Tibial nerve (tissue), 4 donors: Measurements from ENCODE around the gene ATF4. TPM values are rescaled to one million over a fixed set of nuclear protein-coding genes. Genes with fewer than 3 reads are reported as not detected.
A peak's percentile ranks its signal among the peaks of the same experiment; 100 is the strongest.

ENCODE experiments used
- DNase-seq, 2 donors: peaks; one replicate each; pipeline ENCODE4 v3.0.0-alpha.2; 2019; ENCODE audit warnings: low spot score in 2 of 2
- H3K27ac ChIP-seq, 4 donors: fragments of 200-600 bp; sonication (generic) in 3 of 4; one replicate each; pipeline ENCODE4 v1.5.1; 2017 to 2019; ENCODE audit warnings: mild to moderate bottlenecking in 1 of 4
- H3K27me3 ChIP-seq, 2 donors: fragments of 200-600 bp; sonication (generic) in 1 of 2; one replicate each; pipeline versions ENCODE4 v1.5.1 to v1.6.0; 2017 to 2019
- H3K36me3 ChIP-seq, 3 donors: fragments of 200-600 bp; sonication (generic); one replicate each; pipeline ENCODE4 v1.5.1; 2018 to 2019
- H3K4me1 ChIP-seq, 4 donors: fragments of 200-600 bp; sonication (generic) in 3 of 4; one replicate each; pipeline ENCODE4 v1.5.1; 2017 to 2019
- H3K4me3 ChIP-seq, 4 donors: fragments of 200-600 bp; sonication (generic) in 3 of 4; one replicate each; pipeline ENCODE4 v1.5.1; 2017 to 2019; ENCODE audit warnings: mild to moderate bottlenecking in 1 of 4, moderate library complexity in 1 of 4
- H3K9me3 ChIP-seq, 4 donors: fragments of 200-600 bp; sonication (generic) in 3 of 4; one replicate each; pipeline ENCODE4 v1.5.1; 2017 to 2019
- CTCF ChIP-seq, 5 experiments: fragments of 200-600 bp in 3 of 5; fragments of 450-650 bp in 2 of 5; sonication (generic) in 3 of 5; IDR thresholded peaks; one replicate each; pipeline ENCODE4 v1.5.1; 2016 to 2019; ENCODE audit warnings: antibody characterized with exemption in 5 of 5, mild to moderate bottlenecking in 3 of 5, moderate library complexity in 2 of 5
- EP300 ChIP-seq, 2 donors: sonication (generic); formaldehyde crosslinking; IDR thresholded peaks; one replicate each; pipeline ENCODE4 v1.6.1; 2017; ENCODE audit warnings: antibody characterized with exemption in 2 of 2, mild to moderate bottlenecking in 1 of 2
- POLR2A ChIP-seq, 2 donors: fragments of 450-650 bp; IDR thresholded peaks; one replicate each; pipeline ENCODE4 v1.6.1; 2017; ENCODE audit warnings: antibody characterized with exemption in 2 of 2, mild to moderate bottlenecking in 2 of 2, moderate library complexity in 2 of 2
- WGBS, 2 donors: methylation state at CpG; one replicate each; pipeline ENCODE4 v1.1.5; 2018; 5-methylcytosine and 5-hydroxymethylcytosine counted together
- total RNA-seq, 4 donors: library from RNA; depleted of rRNA; stranded (reverse); fragments of >200 nt; gene quantifications; one replicate each; pipeline ENCODE4 v1.1.0, GENCODE V29; 2016

ATF4 gene
- total RNA-seq, 4 donors from 2014 or later: 347 to 405 (median 390) TPM

DNA sequence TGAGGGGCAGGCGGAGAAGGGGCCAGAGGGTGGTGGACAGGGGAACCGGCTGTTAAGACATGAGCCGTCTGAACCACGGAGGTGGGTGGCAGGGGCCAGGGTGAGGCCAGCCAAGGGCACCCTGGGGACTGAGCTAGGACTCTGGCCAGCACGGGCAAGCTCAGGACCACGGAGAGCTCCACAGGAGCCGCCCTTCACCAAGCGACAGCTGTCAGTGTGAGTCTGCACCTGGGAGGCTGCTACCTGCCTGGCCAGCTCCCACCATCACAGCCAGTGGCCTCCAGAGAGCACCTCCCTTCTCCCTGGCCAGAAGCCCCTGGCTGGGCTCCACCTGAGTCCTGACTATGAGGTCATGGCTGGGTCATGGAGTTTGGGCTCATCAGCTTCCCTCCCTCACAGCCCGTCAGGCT is 41.9 kb upstream of the ATF4 start:
- 41 to 60% methylated on average over 1 to 9 of the region's 9 CpGs for WGBS, 2 donors
- Histone ChIP-seq H3K36me3 (peaks cover 0 to 17% (median 6%) of the 10 kb centered on the region in 3 donors), H3K4me1 (peaks cover 0 to 71% (median 22%) of the 10 kb centered on the region in 4 donors), H3K4me3 (no peak overlapping the region), H3K27me3 (no peaks in the 10 kb centered on the region), H3K27ac (no peak overlapping the region), H3K9me3 (no peaks in the 10 kb centered on the region)
- TF ChIP-seq CTCF (IDR thresholded peaks at IDR 0.05): no peak
- no peak for DNase-seq

GRCh38 chr22:39479254-39479653 is 41.1 kb upstream of the ATF4 start:
- H3K4me1 ChIP-seq: peaks cover 0 to 63% (median 17%) of the 10 kb centered on the region in 4 donors
- no peak for TF ChIP-seq CTCF (IDR thresholded peaks at IDR 0.05)
- TF ChIP-seq EP300 (IDR thresholded peaks at IDR 0.05): no peak
- TF ChIP-seq POLR2A (IDR thresholded peaks at IDR 0.05): no peak
- H3K27me3 ChIP-seq: no peaks in the 10 kb centered on the region
- whole genome bisulfite sequencing, 2 donors: 74 to 83% methylated on average over 3 of the region's 3 CpGs
- H3K9me3 ChIP-seq: no peaks in the 10 kb centered on the region
- DNase-seq: no peak
- no peak overlapping the region for H3K4me3 ChIP-seq
- peaks cover 0 to 22% (median 6%) of the 10 kb centered on the region in 3 donors for H3K36me3 ChIP-seq
- H3K27ac ChIP-seq: peak overlapping the region in 1 of 4 donors; percentile 43

- WGBS, 2 donors: 71 to 100% methylated on average over 1 of the region's 1 CpG
- no peaks in the 10 kb centered on the region for H3K9me3 ChIP-seq
Observed at GRCh38 chr22:39480557-39480956, 39.8 kb upstream of the ATF4 start.

GRCh38 chr22:39481054-39481453 is 39.3 kb upstream of the ATF4 start:
- DNase-seq: no peak
- Histone ChIP-seq H3K9me3 (no peaks in the 10 kb centered on the region), H3K27me3 (no peaks in the 10 kb centered on the region), H3K36me3 (peaks cover 0 to 22% (median 6%) of the 10 kb centered on the region in 3 donors), H3K4me3 (no peak overlapping the region), H3K27ac (peak overlapping the region in 1 of 4 donors; percentile 43), H3K4me1 (peaks cover 0 to 45% (median 5%) of the 10 kb centered on the region in 4 donors)
- peak in 1 of 2 donors; percentile 29 for TF ChIP-seq EP300 (IDR thresholded peaks at IDR 0.05)
- no peak for TF ChIP-seq CTCF (IDR thresholded peaks at IDR 0.05)
- WGBS, 2 donors: 76 to 80% methylated on average over 16 of the region's 16 CpGs

More at GRCh38 chr22:39480557-39480956, 39.8 kb upstream of the ATF4 start:
- H3K27me3 ChIP-seq: no peaks in the 10 kb centered on the region
- peaks cover 0 to 22% (median 6%) of the 10 kb centered on the region in 3 donors for H3K36me3 ChIP-seq
- no peak overlapping the region for H3K4me3 ChIP-seq
- peak overlapping the region in 1 of 4 donors; percentile 43 for H3K27ac ChIP-seq
- peaks cover 0 to 50% (median 8%) of the 10 kb centered on the region in 4 donors for H3K4me1 ChIP-seq
- DNase-seq: no peak
- TF ChIP-seq CTCF (IDR thresholded peaks at IDR 0.05) (no peak), EP300 (IDR thresholded peaks at IDR 0.05) (no peak), POLR2A (IDR thresholded peaks at IDR 0.05) (no peak)

- TF ChIP-seq EP300 (IDR thresholded peaks at IDR 0.05): no peak
- TF ChIP-seq POLR2A (IDR thresholded peaks at IDR 0.05): no peak
- no peak for TF ChIP-seq CTCF (IDR thresholded peaks at IDR 0.05)
- WGBS, 2 donors: 90 to 96% methylated on average over 5 of the region's 5 CpGs
Observed at GRCh38 chr22:39481595-39481994, 38.8 kb upstream of the ATF4 start.

More at GRCh38 chr22:39481595-39481994, 38.8 kb upstream of the ATF4 start:
- DNase-seq: no peak
- H3K36me3 ChIP-seq: peaks cover 0 to 22% (median 6%) of the 10 kb centered on the region in 3 donors
- H3K4me3 ChIP-seq: no peak overlapping the region
- H3K9me3 ChIP-seq: no peaks in the 10 kb centered on the region
- no peaks in the 10 kb centered on the region for H3K27me3 ChIP-seq
- peaks cover 0 to 44% (median 5%) of the 10 kb centered on the region in 4 donors for H3K4me1 ChIP-seq
- peak overlapping the region in 1 of 4 donors; percentile 27 for H3K27ac ChIP-seq
